Measurements from ENCODE around the gene DHDH. TPM values are rescaled to one million over a fixed set of nuclear protein-coding genes. Genes with fewer than 3 reads are reported as not detected.

DHDH gene
- total and polyA plus RNA-seq, 2 of the 13 experiments (the other 11 are each of a cell fraction or from before 2014, with no cell fraction given) = 0.13 to 0.91 TPM

GRCh38 chr19:48970923-48971395 is 37.5 kb downstream of the DHDH start:
- no peaks in the 10 kb centered on the region for H3K9me3 ChIP-seq (ENCODE audit: low read length)
- FAIRE-seq = peak; percentile 46
- H3K4me3 ChIP-seq (replicated peaks in 1 of 3; ENCODE audit: insufficient read depth in 1 of 3, low read depth in 2 of 3, low read length in 3 of 3) = no peak overlapping the region
- H3K27ac ChIP-seq (ENCODE audit: extremely low read length, insufficient read depth, low read length) = no peak overlapping the region
- POLR2A ChIA-PET = interaction anchor here (0.6 to 2.6 kb wide), 17 partner anchors 9 to 238 kb away, joined by 3 to 24 read pairs (median 6); partner anchors contain the start of genes BAX, DHDH, GYS1 and NUCB1
- no peak overlapping the region for H3K4me2 ChIP-seq (ENCODE audit: low read depth, low read length)
- H2AFZ ChIP-seq (ENCODE audit: low read length) = no peak overlapping the region
- ATAC-seq = peak; percentile 16
- peaks cover 8% of the 10 kb centered on the region for H3K79me2 ChIP-seq (ENCODE audit: insufficient read depth, low read length)
- intact Hi-C loops (cut with micrococcal nuclease; ENCODE audit: unreplicated experiment) = loop anchor here (1.0 to 2.0 kb wide), 2 partner anchors 36 to 64 kb away; no protein-coding TSS in a partner anchor
- CTCF ChIA-PET (ENCODE audit: low intra/inter-chr PET ratio, low total read pairs) = interaction anchor here (0.9 kb wide), 1 partner anchor 36 kb away, joined by 8 read pairs; no protein-coding TSS in a partner anchor
- peaks cover 25% of the 10 kb centered on the region for H4K20me1 ChIP-seq (ENCODE audit: insufficient read depth, low read length)
- peak; percentile 57 for DNase-seq (ENCODE audit: low spot score)
- peaks cover 11 to 33% of the 10 kb centered on the region in 2 experiments for H3K36me3 ChIP-seq (replicated peaks in 1 of 2; ENCODE audit: control insufficient read depth in 1 of 2, insufficient read depth in 2 of 2, low read length in 2 of 2)
- H3K27me3 ChIP-seq (ENCODE audit: control insufficient read depth in 1 of 2, insufficient read depth in 2 of 2, low read length in 2 of 2) = no peaks in the 10 kb centered on the region; a peak in 1 of 5 replicates
- WGBS (ENCODE audit: low lambda C conversion rate) = 37% methylated on average over 18 of the region's 19 CpGs
- H3K4me1 ChIP-seq (ENCODE audit: insufficient read depth, low read length) = peaks cover 17% of the 10 kb centered on the region
- no peak overlapping the region for H3K9ac ChIP-seq (ENCODE audit: insufficient read depth, low read depth, low read length)
- BruUV-seq (replicated peaks) = no TSS peak
- in situ Hi-C loops (cut with HindIII; ENCODE audit: extremely low pct_ligation_motif_present, low pct_unique_long_range_greater_than_20kb) = no loop called here
- TF ChIP-seq ZNF143 (CRISPR knock-in tag; IDR thresholded peaks at IDR 0.05) (no peak), LCORL (IDR thresholded peaks at IDR 0.05) (no peak), LCORL (CRISPR knock-in tag; IDR thresholded peaks at IDR 0.05) (no peak), ESRRA (CRISPR knock-in tag; IDR thresholded peaks at IDR 0.05; ENCODE audit: low read depth) (no peak), ZNF180 (CRISPR knock-in tag; IDR thresholded peaks at IDR 0.05; ENCODE audit: borderline replicate concordance, low read depth) (no peak), KLF13 (CRISPR knock-in tag; IDR thresholded peaks at IDR 0.05) (no peak), SOX5 (CRISPR knock-in tag; IDR thresholded peaks at IDR 0.05; ENCODE audit: borderline replicate concordance) (no peak), CBX1 (IDR thresholded peaks at IDR 0.05; ENCODE audit: low read depth) (no peak), ZSCAN31 (CRISPR knock-in tag; IDR thresholded peaks at IDR 0.05; ENCODE audit: low read depth) (no peak), ZFP41 (CRISPR knock-in tag; IDR thresholded peaks at IDR 0.05; ENCODE audit: borderline replicate concordance) (no peak), CENPBD1 (CRISPR knock-in tag; IDR thresholded peaks at IDR 0.05; ENCODE audit: borderline replicate concordance, low read depth) (no peak), PAX8 (CRISPR knock-in tag; IDR thresholded peaks at IDR 0.05; ENCODE audit: borderline replicate concordance) (no peak), SMAD3 (CRISPR knock-in tag; IDR thresholded peaks at IDR 0.05) (0 out of 2 replicates have a peak, but pooled peaks have one; percentile 43), ZSCAN30 (CRISPR knock-in tag; IDR thresholded peaks at IDR 0.05) (no peak), ZNF629 (CRISPR knock-in tag; conservative IDR thresholded peaks at IDR 0.05) (no peak), ZNF501 (CRISPR knock-in tag; IDR thresholded peaks at IDR 0.05) (peak; percentile 52; the same call in 1 of the 2 replicates), PBX3 (CRISPR knock-in tag; IDR thresholded peaks at IDR 0.05; ENCODE audit: borderline replicate concordance) (no peak), SRSF9 (IDR thresholded peaks at IDR 0.05; ENCODE audit: borderline replicate concordance, insufficient read depth, low read depth, low read length, poor library complexity, severe bottlenecking) (no peak), MTERF4 (CRISPR knock-in tag; IDR thresholded peaks at IDR 0.05) (no peak), KDM2A (CRISPR knock-in tag; IDR thresholded peaks at IDR 0.05; ENCODE audit: borderline replicate concordance, low read depth) (peak; percentile 80), ZNF781 (CRISPR knock-in tag; IDR thresholded peaks at IDR 0.05; ENCODE audit: borderline replicate concordance, not compliant biosample characterization) (no peak), SP1 (IDR thresholded peaks at IDR 0.05) (no peak), SP1 (CRISPR knock-in tag; IDR thresholded peaks at IDR 0.05) (no peak), NCOR1 (IDR thresholded peaks at IDR 0.05; ENCODE audit: borderline replicate concordance, low read length) (no peak)
